Activated naive CD4-positive, alpha-beta T cell treated with anti-CD3 and anti-CD28 coated beads for 36 hours (primary cell): ENCODE data around the gene CACNA2D2. TPM values are rescaled to one million over a fixed set of nuclear protein-coding genes. Genes with fewer than 3 reads are reported as not detected.

ENCODE experiments used
- CTCF ChIA-PET: fragments of 350-600 bp; sonication (Branson Sonifier 250); formaldehyde crosslinking; loops from one replicate; lab custom pipeline; 2021; ENCODE audit warnings: antibody characterized with exemption; lab: Charles Lee
- DNase-seq: peaks from one replicate; pipeline ENCODE4 v3.0.0-alpha.2; 2020
- H3K27ac Mint-ChIP-seq: one replicate; pipeline ENCODE4 v1.8.0; 2021; ENCODE audit warnings: mild to moderate bottlenecking, mixed read lengths
- H3K27me3 Mint-ChIP-seq: one replicate; pipeline ENCODE4 v1.8.0; 2021; ENCODE audit warnings: low read depth, mixed read lengths
- H3K36me3 Mint-ChIP-seq: one replicate; pipeline ENCODE4 v1.8.0; 2021; ENCODE audit warnings: low read depth, mixed read lengths
- H3K4me1 Mint-ChIP-seq: one replicate; pipeline ENCODE4 v1.8.0; 2021; ENCODE audit warnings: low read depth, mixed read lengths
- H3K4me3 Mint-ChIP-seq: one replicate; pipeline ENCODE4 v1.8.0; 2021; ENCODE audit warnings: mild to moderate bottlenecking, moderate library complexity, mixed read lengths
- H3K9me3 Mint-ChIP-seq: one replicate; pipeline ENCODE4 v1.8.0; 2021; ENCODE audit warnings: mixed read lengths
- intact Hi-C: fragments of 100-400 bp; cut with micrococcal nuclease; formaldehyde crosslinking; loops from one replicate; pipeline ENCODE4 v1.15.1; 2023
- total RNA-seq, 2 experiments: library from RNA; stranded (reverse); gene quantifications; one replicate each; pipeline ENCODE4 v1.2.3, GENCODE V29; 2021

Gene CACNA2D2
- total RNA-seq, 2 experiments from 2014 or later: 0.89 to 0.95 TPM

- Mint-ChIP-seq H3K36me3 (no peaks in the 10 kb centered on the region), H3K4me1 (peaks cover 7% of the 10 kb centered on the region), H3K9me3 (no peaks in the 10 kb centered on the region), H3K27ac (no peak overlapping the region), H3K27me3 (no peaks in the 10 kb centered on the region), H3K4me3 (no peak overlapping the region)
- CTCF ChIA-PET: interaction anchor here (0.9 kb wide), 1 partner anchor 55 kb away, joined by 3 read pairs; no protein-coding TSS in a partner anchor
- DNase-seq: no peak
- intact Hi-C loops: no loop called here
These were observed 16.3 kb downstream of the CACNA2D2 start for GRCh38 chr3:50487181-50487580.

GRCh38 chr3:50486219-50486888 is 17.1 kb downstream of the CACNA2D2 start:
- intact Hi-C loops: no loop called here
- peaks cover 12% of the 10 kb centered on the region for H3K4me1 Mint-ChIP-seq
- H3K4me3 Mint-ChIP-seq: no peak overlapping the region
- CTCF ChIA-PET: interaction anchor here (0.7 to 1.7 kb wide), 3 partner anchors 51 to 56 kb away, joined by 3 to 7 read pairs (median 3); no protein-coding TSS in a partner anchor
- H3K27me3 Mint-ChIP-seq: no peaks in the 10 kb centered on the region
- H3K9me3 Mint-ChIP-seq: no peaks in the 10 kb centered on the region
- H3K36me3 Mint-ChIP-seq: no peaks in the 10 kb centered on the region
- no peak overlapping the region for H3K27ac Mint-ChIP-seq
- DNase-seq: no peak

GRCh38 chr3:50484722-50485121 is 18.7 kb downstream of the CACNA2D2 start:
- H3K9me3 Mint-ChIP-seq: no peaks in the 10 kb centered on the region
- no peaks in the 10 kb centered on the region for H3K36me3 Mint-ChIP-seq
- H3K27ac Mint-ChIP-seq: no peak overlapping the region
- no peak overlapping the region for H3K4me3 Mint-ChIP-seq
- intact Hi-C loops: no loop called here
- no peak for DNase-seq
- no peaks in the 10 kb centered on the region for H3K27me3 Mint-ChIP-seq
- CTCF ChIA-PET: no interaction called here
- H3K4me1 Mint-ChIP-seq: peaks cover 16% of the 10 kb centered on the region

- H3K36me3 Mint-ChIP-seq: no peaks in the 10 kb centered on the region
- H3K4me1 Mint-ChIP-seq: peaks cover 16% of the 10 kb centered on the region
- no peak for DNase-seq
- no peak overlapping the region for H3K27ac Mint-ChIP-seq
- H3K9me3 Mint-ChIP-seq: no peaks in the 10 kb centered on the region
- CTCF ChIA-PET: no interaction called here
- H3K4me3 Mint-ChIP-seq: no peak overlapping the region
- no peaks in the 10 kb centered on the region for H3K27me3 Mint-ChIP-seq
- intact Hi-C loops: no loop called here
These were observed 20.1 kb downstream of the CACNA2D2 start for GRCh38 chr3:50483374-50483773.

GRCh38 chr3:50481992-50482391 is 21.4 kb downstream of the CACNA2D2 start:
- no peak for DNase-seq
- H3K9me3 Mint-ChIP-seq: no peaks in the 10 kb centered on the region
- intact Hi-C loops: no loop called here
- H3K27ac Mint-ChIP-seq: no peak overlapping the region
- no peaks in the 10 kb centered on the region for H3K27me3 Mint-ChIP-seq
- CTCF ChIA-PET: no interaction called here
- H3K4me3 Mint-ChIP-seq: no peak overlapping the region
- H3K4me1 Mint-ChIP-seq: peaks cover 16% of the 10 kb centered on the region
- no peaks in the 10 kb centered on the region for H3K36me3 Mint-ChIP-seq

- intact Hi-C loops: no loop called here
- CTCF ChIA-PET: no interaction called here
- no peak for DNase-seq
- Mint-ChIP-seq H3K9me3 (no peaks in the 10 kb centered on the region), H3K4me1 (peaks cover 16% of the 10 kb centered on the region), H3K36me3 (no peaks in the 10 kb centered on the region), H3K27me3 (no peaks in the 10 kb centered on the region), H3K4me3 (no peak overlapping the region), H3K27ac (no peak overlapping the region)
These were observed 23.0 kb downstream of the CACNA2D2 start for GRCh38 chr3:50480471-50480870.

- no peak for DNase-seq
- intact Hi-C loops: no loop called here
- Mint-ChIP-seq H3K4me3 (no peak overlapping the region), H3K9me3 (no peaks in the 10 kb centered on the region), H3K4me1 (peaks cover 16% of the 10 kb centered on the region), H3K36me3 (no peaks in the 10 kb centered on the region), H3K27ac (no peak overlapping the region), H3K27me3 (no peaks in the 10 kb centered on the region)
- CTCF ChIA-PET: no interaction called here
These were observed 23.9 kb downstream of the CACNA2D2 start for GRCh38 chr3:50479523-50479922.

- CTCF ChIA-PET: no interaction called here
- Mint-ChIP-seq H3K27ac (no peak overlapping the region), H3K9me3 (no peaks in the 10 kb centered on the region), H3K4me1 (peaks cover 16% of the 10 kb centered on the region), H3K36me3 (no peaks in the 10 kb centered on the region), H3K27me3 (no peaks in the 10 kb centered on the region), H3K4me3 (no peak overlapping the region)
- intact Hi-C loops: no loop called here
- DNase-seq: no peak
These were observed 24.7 kb downstream of the CACNA2D2 start for GRCh38 chr3:50478671-50479260.

GRCh38 chr3:50478051-50478450 is 25.4 kb downstream of the CACNA2D2 start:
- CTCF ChIA-PET: no interaction called here
- Mint-ChIP-seq H3K9me3 (no peaks in the 10 kb centered on the region), H3K4me3 (no peak overlapping the region), H3K36me3 (no peaks in the 10 kb centered on the region), H3K27me3 (no peaks in the 10 kb centered on the region), H3K4me1 (peaks cover 16% of the 10 kb centered on the region), H3K27ac (no peak overlapping the region)
- intact Hi-C loops: no loop called here
- no peak for DNase-seq

- CTCF ChIA-PET: interaction anchor here (1.1 kb wide), 1 partner anchor 219 kb away, joined by 3 read pairs; no protein-coding TSS in a partner anchor
- H3K36me3 Mint-ChIP-seq: no peaks in the 10 kb centered on the region
- no peaks in the 10 kb centered on the region for H3K27me3 Mint-ChIP-seq
- no peak for DNase-seq
- intact Hi-C loops: no loop called here
- peaks cover under 1% of the 10 kb centered on the region for H3K4me1 Mint-ChIP-seq
- H3K27ac Mint-ChIP-seq: no peak overlapping the region
- no peak overlapping the region for H3K4me3 Mint-ChIP-seq
- no peaks in the 10 kb centered on the region for H3K9me3 Mint-ChIP-seq
These were observed 28.1 kb downstream of the CACNA2D2 start for GRCh38 chr3:50475348-50475747.

- intact Hi-C loops: no loop called here
- no peak overlapping the region for H3K4me3 Mint-ChIP-seq
- no peaks in the 10 kb centered on the region for H3K36me3 Mint-ChIP-seq
- no peaks in the 10 kb centered on the region for H3K27me3 Mint-ChIP-seq
- DNase-seq: no peak
- no peak overlapping the region for H3K27ac Mint-ChIP-seq
- no peaks in the 10 kb centered on the region for H3K9me3 Mint-ChIP-seq
- H3K4me1 Mint-ChIP-seq: no peaks in the 10 kb centered on the region
- CTCF ChIA-PET: interaction anchor here (2.3 kb wide), 1 partner anchor 68 kb away, joined by 8 read pairs; no protein-coding TSS in a partner anchor
These were observed 28.7 kb downstream of the CACNA2D2 start for GRCh38 chr3:50474717-50475116.

GRCh38 chr3:50473768-50474167 is 29.7 kb downstream of the CACNA2D2 start:
- intact Hi-C loops: no loop called here
- CTCF ChIA-PET: interaction anchor here (2.3 kb wide), 1 partner anchor 69 kb away, joined by 8 read pairs; no protein-coding TSS in a partner anchor
- Mint-ChIP-seq H3K27ac (no peak overlapping the region), H3K4me3 (no peak overlapping the region), H3K9me3 (no peaks in the 10 kb centered on the region), H3K27me3 (no peaks in the 10 kb centered on the region), H3K36me3 (no peaks in the 10 kb centered on the region), H3K4me1 (no peaks in the 10 kb centered on the region)
- DNase-seq: no peak

- H3K36me3 Mint-ChIP-seq: no peaks in the 10 kb centered on the region
- H3K27me3 Mint-ChIP-seq: no peaks in the 10 kb centered on the region
- no peak overlapping the region for H3K27ac Mint-ChIP-seq
- no peak for DNase-seq
- intact Hi-C loops: no loop called here
- H3K9me3 Mint-ChIP-seq: no peaks in the 10 kb centered on the region
- CTCF ChIA-PET: interaction anchor here (1.2 to 2.3 kb wide), 2 partner anchors 70 to 93 kb away, joined by 3 to 8 read pairs; no protein-coding TSS in a partner anchor
- H3K4me1 Mint-ChIP-seq: no peaks in the 10 kb centered on the region
- H3K4me3 Mint-ChIP-seq: no peak overlapping the region
These were observed 30.5 kb downstream of the CACNA2D2 start for GRCh38 chr3:50472958-50473357.
